DMS53 (cell line): ENCODE measurements around the gene RGS12.

Experiments
- DNase-seq: peaks from one replicate; lab custom pipeline; 2025; lab: John Stamatoyannopoulos, UW

Gene RGS12

GRCh38 chr4:3283916-3284315, 8.9 kb upstream of the RGS12 start:
- no peak for DNase-seq

DNA sequence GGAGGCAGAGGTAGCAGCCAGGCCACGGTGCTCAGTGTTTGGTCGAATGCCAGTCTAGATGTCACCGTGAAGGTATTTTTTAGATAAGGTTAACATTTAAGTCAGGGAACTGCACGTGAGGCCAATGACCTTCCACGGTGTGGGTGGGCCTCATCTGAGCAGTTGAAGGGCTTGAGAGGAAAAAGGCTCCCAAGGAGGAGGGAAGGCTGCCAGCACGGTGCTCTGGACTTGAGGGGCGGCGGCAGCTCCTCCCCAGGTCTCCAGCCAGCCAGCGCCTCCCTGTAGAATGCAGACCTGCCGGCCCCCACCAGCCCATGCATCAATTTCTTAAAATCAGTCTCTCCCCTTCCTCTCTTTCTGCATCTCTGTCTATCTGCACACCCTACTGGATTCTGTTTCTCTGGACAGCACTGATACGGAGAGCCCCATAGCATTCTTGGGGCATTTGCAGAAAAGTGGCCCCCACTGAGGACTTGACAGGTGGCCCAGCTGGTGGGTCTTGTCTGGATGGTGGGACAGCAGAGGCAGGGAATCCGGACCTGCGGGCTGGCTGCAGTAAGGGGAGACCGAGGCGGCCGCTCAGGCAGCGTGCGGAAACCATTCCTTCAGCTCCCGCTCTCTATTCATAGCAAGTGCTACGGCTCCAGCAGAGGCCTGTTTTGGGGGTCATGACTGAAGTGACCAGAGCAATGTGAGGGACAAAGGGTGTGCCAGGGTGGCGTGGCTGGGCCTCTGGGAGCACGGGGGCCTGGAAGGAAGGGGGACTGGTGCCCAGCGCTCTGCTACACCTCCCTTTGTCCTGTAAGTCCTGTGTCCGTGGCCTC, 7.9 kb upstream of the RGS12 start:
- DNase-seq: no peak

DNA sequence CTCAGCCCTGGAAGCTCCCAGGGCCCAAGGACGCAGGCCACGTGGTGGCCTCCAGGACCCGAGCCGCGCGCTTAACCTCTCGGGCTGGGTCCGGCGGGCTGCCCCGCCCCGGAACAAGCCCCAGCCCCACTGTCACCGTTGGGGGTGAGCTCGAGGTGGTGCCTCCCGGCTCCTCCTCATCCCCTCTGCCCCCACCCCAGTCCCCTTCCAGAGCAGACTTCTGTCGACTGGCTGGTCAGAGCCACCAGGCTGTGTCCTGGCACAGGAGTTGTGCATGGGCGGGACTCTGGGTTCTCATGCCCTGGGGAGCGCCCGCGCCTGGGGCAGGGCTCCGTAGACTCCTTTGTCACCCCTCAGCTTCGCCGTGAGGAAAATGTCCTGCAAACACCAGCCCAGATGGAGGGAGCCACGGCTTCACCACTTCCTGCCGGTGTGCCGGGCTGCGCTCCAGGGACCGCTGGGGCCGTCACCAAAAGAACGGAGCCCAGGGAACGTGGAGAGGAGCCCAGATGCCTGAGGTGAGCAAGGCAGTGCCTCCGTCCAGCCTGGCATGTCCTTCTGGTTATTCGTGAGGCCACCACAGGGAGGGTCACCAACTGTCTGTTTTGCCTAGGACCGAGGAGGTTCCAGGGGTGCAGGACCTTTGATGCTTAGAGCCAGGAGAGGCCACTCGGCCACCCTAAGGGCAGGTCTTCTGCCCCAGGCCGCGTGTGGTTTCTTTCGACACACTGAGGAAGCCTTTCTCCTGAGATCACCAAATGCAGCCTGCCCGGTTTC, 7.1 kb upstream of the RGS12 start:
- peak; percentile 49 for DNase-seq

DNA sequence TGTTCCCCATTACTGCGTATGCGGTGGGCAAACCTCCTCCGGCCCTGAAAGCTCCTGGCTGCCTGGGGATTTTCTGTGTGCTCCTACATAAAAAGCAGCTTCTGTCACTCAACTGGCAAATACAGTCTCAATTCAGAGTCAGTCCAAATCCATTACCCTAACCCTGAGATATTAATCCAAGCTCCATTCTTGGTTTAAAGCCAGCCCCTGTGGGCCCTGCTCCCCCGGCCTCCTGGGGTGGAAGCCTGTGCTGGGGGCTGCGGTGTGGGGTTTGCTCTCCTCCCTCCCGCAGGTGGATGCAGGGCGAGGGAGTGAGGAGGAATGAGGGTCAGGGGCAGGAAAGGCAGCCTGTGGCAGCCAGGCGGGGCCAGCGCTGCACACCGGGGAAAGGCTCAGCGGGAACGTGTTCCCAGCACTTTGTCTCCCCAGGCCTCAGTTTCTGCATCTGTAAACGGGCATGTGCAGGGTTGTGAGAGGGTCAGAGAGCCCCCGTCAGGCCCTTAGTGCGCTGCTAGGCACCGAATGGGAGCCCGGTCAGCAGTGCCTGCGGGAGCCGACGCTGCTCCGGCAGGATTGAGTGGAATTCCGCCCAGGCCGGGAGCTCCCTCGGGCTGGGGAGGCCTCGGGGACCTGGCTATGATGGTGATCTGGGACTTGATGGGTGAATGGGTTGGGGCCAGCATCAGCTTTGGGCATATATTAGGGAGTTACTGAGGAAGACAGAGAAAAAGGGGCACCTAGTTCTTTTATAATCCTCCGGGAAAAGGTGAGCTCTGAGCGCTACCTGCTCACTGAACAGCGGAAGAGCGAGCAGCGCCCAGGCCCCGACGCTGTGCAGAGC, 6.3 kb upstream of the RGS12 start:
- peak; percentile 72 for DNase-seq

- no peak for DNase-seq
Observed at GRCh38 chr4:3287271-3287971, 5.4 kb upstream of the RGS12 start.

DNA sequence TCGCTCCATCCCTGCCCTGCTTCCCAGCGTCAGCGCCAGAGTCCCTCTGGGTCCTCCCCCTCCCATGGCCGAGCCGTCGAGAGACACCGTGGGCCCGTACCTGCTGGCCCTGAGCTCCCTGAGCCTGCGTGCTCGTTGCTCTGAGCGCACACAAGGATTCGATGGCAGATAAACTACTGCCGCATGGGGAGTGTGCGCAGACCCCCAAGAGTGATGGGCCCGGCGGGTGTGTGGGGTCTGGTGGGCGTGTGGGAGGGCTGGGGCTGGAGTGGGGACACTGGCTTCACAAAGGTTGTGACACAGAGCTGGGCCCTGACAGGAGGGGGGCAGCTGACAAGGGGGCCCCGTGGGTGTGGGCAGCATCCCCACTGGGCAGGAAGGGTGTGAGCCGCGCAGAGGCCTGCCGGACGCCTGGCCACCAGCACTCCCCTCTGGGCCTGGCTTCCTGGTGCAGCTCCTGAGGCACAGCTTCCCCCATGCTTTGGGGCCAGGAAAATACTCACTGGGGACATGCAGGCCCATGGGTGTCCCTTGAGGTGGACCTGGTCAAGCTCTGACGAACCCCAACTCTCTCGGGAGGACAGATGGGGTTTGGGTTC, 4.8 kb upstream of the RGS12 start:
- DNase-seq: no peak

DNA sequence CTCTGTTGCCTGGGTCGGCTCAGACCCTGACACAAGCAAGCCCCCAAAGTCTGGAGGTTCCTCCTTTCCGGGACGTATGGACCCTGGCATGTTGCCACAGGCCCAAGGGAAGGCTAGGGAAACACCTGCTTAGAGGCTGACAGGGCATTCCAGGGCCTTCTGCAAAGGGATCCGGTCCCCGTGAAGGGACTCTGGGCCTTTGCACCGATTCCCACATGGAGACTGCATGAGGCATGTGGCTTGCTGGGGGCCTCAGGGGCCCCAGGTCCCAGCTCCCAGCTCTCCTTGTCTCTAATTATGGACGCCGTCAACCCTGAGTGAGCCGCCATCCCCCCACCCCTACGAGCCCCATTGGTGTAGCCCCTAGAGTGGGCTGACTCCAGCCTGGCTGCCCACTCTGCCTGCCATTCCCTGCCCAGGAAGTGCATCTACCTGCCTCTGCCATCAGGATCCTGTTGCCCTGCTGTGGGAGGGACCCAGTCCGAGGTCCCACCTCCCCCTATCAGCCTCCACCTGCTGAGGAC, 4.2 kb upstream of the RGS12 start:
- no peak for DNase-seq

GRCh38 chr4:3290476-3290875, 2.3 kb upstream of the RGS12 start:
- DNase-seq: no peak

DNA sequence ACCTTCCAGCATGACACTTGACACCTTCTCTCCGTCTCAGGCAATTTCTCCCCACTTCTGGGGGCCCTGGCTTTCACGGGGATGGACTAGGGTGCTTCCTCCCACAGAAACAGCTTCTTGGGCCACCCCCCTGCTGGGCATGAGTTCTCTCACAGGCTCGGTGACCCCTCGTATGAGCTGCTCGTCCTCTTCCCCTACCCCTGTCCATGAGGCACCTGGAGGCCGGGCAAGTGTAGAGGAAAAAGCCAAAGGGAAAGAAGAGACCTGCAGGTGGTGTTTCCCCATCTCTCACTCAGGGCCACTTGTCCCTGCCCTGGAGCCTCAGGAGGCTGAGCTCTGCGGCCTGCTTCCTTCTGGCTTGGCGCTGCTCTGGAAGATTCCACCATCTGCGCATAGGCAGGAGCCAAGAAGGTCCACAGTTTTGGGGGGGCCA, 1.9 kb upstream of the RGS12 start:
- DNase-seq: no peak

GRCh38 chr4:3291411-3291968, 1.3 kb upstream of the RGS12 start:
- peak; percentile 97 for DNase-seq

DNA sequence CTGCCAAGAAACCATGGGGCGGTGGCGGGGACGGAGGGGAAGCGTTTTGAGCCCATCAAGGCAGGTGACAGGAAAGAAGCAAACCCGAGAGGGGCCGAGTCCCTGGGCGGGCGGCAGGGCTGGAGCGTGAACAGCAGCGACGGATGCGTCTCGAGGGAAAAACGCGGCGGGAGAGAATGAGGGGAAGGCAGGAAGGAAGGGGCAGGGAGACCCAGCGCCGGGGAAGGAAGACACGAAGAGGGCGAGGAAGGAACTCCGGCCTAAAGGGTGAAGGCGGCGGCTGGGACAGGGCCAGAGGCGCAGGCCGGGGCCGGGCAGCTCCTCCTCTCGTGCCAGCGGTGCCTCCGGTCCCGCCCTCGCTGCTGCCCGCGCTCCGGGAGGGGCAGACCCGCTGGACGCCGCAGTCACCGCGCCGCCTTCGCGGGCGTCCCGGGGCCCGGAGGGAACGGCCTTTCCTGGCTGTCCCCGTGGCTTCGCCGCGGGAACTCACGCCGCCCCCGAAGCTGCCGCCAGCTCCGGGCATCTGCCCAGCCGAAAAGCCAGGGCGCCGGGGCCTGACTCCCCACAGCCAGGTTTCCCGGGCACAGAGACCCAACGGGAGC, 751 bp upstream of the RGS12 start:
- peak; percentile 97 for DNase-seq

- DNase-seq: peak; percentile 61
Observed at GRCh38 chr4:3293401-3294391, 875 bp downstream of the RGS12 start.

GRCh38 chr4:3294401-3295241, 1.8 kb downstream of the RGS12 start:
- no peak for DNase-seq

DNA sequence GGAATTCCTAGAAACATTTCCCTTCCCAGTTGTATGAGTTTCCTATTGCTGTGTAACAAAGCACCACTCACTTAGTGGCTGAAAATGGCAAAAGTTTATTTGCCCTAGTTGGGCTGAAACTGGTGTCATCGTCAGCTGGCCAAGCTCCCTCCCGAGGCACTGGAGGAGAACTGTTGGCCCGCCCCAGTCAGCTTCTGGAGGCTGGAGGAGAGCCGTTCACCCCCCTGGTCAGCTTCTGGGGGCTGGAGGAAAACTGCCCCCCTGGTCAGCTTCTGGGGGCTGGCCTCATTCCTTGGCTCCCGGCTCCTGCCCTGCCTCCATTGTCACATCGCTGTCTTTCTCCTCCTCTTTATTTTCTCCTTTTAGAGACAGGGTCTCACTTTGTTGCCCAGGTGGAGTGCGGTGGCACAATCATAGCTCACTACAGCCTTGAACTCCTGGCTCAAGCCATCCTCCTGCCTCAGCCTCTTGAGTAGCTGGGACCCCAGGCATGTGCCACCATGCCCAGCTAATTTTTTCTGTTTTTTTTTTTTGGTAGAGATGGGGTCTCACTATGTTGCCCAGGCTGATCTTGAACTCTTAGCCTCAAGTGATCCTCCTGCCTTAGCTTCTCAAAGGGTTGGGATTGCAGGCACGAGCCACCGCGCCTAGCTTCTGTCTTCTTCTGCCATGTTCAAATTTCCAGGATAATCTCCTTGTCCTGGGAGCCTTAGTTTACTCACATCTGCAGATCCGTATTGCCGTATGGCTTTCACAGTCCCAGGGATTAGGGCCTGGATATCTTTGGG, 3.2 kb downstream of the RGS12 start:
- DNase-seq: no peak

DNA sequence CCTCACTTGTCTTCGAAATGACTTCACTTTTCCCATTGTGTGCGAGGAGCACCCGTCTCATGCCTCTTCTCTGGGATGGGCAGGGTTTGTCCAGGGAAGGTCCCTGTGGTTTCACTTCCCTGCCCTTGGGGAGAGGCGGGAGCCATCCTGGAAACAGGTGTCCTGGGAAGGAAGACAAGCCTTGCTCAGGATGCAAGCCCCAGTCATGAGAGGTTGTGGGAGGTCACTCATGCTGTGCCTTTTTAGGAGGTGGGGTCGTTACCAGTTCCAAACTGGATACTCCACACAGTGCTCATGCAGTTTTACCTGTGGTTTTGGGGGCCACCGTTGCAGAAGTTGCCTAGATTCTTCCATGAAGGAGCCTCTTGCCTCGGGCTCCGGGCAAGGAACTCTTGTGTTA, 3.8 kb downstream of the RGS12 start:
- no peak for DNase-seq

DNA sequence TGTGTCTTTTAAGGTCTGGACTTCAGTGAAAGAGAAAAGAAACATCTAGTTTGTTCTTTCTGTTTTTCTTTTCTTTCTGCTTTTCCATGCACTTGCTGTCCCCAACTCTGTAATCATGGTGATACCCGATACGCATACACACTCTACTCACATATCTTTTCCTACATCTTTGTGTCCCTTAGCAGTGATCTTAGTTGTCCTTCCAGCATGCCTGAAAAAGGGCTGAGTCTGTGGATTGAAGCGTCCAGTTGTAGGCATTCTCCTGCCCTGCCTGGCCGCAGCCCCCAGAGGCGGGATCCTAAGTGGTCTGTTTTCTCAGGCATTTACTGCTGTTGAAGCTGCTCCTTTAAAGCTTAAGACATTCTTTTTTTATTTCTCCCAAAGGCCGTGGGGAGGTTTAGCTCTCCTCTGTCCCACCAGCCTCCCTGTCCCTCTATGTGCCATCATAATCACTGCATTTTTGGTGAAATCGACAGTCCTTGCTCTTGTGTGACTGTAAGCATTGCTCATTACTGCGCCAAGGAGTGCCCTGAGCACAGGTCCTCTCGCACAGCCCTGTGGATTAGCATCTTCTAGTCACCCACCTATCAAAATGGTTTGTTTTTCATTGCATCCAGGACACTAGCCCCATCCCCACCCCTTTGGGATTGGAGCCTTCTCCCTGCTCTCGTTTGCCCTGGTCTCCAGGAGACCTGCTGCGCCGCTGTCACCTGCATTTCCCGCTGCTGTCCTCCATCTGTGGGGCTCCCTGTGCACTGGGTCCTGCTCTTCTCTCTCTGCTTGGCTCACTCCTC, 4.4 kb downstream of the RGS12 start:
- no peak for DNase-seq
